GM21737 (cell line): ENCODE measurements around the gene PIGR.
"Not testable (repeated sequence)": the region's sequence is repeated elsewhere in the genome, so short reads cannot be mapped to it uniquely, and the experiment has no call there.

Source experiments
- ATAC-seq: cut with Tn5 transposase; IDR thresholded peaks from one replicate; pipeline ENCODE4 v1.9.1; 2021; ENCODE audit warnings: mild to moderate bottlenecking, moderate library complexity; ENCODE audit not compliant: unreplicated experiment

Gene PIGR

DNA sequence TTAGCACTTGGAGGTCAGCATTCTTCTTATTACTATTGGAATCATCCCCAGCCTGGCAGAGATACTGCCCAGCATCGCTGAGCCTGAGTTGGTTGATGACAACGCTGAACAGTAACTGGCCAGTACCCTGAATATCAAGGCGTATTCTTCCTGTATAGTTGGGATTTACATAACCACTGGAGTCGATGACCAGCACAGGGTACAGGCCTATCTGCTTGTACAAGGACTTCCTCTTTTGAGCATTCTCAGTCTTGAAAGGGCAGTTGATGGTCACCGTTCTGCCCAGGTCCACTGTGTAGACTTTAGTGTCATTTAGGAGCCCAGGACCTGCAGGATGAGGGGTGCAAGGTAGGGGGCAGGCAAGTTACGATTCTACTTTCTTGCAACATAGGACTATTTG, 8.8 kb downstream of the PIGR start:
- ATAC-seq = no peak

DNA sequence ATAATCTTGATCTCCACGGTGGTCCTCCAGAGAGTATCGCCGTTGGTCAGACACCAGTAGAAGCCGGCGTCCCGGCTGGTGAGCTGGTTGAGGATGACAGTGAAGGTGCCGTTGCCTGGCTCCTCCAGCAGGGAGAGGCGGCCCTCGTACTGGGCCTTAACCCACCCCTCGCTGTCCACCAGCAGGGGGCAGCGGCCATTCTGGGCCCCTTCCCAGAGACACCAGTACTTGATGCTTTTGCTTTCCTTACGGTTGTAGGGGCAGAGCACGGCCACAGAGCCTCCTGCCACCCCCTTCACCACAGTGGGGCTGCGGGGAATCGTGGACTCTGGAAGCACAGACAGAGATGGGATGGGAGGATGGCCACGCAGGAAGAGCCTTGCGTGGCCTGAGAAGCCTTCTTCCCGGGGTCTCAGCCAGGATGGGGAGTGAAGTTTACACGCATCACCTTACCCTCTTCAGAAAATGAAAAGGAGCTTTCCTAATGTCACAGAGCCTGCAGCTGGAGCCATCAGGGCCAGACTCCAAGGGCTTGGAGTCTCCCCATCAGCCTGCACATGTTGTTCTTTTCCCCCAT, 10.7 kb downstream of the PIGR start:
- ATAC-seq = no peak

DNA sequence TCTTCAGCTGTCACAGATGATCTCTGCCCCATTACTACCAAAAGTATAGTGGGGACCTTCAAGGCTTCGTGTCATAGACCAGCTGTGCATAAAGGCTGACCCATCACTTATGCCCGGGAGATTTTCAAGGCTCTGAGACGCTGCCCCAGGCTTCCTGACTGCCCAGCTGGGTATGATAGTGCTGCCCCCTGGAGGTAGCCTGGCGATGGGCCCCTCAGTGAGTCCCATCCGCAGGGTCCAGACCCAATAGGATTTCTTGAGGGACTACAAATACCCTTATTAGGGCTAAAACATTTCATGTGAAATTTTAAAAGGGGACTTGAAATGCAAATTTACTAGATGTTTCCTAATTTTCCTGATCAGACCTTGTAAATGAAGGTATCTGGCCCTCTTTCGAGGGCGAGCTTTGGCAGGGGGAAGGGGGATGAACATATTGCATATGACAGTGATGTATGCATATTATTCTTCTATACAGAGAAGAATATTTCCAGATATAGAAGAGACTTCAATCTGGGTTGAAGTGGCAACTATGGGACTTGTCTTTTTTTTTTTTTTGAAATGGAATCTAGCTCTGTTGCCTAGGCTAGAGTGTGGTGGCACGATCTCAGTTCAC, 12.8 kb downstream of the PIGR start:
- ATAC-seq = no peak

DNA sequence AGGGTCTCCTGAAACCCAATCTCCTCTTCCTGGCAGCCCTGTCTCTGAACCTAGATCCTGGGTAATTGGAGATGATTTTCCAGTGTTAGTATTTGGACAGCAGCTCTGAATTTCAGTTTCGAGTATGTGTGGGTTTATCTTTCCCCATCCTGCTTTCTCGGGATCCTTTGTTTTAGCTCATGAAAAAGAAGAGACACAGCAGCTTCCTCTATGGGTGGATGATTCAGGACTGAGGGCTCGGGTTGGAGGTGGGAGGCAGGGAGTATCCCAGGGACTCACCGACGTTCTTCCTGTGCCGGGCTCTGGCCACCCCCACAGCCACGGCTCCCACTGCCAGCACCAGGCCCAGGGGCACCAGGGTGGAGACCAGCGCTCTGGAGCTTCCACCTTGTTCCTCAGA, 14.1 kb downstream of the PIGR start:
- ATAC-seq = no peak

DNA sequence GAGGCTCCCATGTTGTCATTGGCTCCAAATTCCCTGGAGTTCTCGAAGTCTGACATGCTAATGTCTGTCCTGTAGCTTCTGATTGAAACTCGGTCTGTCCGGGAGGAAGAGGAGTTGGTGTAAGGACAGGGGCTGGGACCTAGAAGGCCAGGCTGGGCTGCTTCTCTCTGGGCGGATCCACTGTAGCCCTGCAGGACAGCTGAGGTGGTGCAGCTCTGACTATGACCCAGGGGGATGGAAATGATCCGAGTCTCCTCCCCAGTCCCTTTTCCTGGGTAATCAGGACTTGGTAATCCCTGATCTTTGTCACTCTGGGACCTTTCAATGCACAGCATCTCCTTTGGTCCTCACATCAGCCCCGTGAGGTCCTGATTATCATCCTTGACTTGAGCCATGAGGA, 14.6 kb downstream of the PIGR start:
- no peak for ATAC-seq

DNA sequence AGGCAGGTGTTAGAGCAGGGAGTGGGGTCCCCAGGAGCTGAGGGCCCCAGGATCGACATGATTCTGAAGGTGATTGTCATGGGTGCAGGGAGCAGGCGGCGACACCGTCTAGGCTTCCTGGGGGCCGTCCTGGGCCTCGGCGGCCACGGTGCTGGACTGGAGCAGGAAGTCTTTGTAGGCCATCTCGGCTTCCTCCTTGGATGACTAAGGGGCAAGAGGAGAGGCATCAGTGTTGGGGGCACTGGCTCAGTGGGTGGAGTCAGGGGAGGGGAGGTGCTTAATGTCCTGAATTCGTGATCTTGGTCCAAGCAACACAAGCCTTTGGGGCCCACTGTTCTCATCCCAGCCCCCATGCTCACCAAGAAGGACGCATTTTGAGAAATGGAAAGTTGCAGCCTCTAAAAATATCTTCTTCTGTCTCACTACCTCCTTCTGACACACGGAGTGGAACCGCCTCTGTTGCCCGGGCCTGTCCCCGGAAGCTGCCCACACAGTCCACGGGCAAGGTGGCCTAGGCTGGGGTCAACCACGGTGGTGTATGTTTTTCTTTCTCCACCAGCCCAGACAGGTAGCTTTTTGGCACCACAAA, 16.0 kb downstream of the PIGR start:
- ATAC-seq = peak; percentile 70

DNA sequence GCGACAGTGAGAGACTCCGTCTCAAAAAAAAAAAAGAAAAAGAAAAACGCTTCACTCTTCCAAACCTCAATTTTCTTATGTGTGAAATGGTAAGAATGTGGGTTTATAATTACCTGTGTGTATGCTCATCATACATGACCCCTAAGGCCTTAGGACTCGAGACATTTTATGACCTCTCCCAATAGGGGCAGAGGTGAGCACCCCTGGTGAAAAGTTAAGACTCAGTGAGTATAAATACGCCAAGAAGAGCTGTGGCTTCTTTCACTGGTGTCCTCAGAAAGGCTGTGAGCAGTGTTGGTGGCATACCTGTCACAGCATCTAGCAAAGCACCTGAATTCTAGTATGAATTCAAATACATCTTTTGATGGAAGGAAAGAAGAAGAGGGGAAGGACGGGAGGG, 16.7 kb downstream of the PIGR start:
- ATAC-seq = no peak

DNA sequence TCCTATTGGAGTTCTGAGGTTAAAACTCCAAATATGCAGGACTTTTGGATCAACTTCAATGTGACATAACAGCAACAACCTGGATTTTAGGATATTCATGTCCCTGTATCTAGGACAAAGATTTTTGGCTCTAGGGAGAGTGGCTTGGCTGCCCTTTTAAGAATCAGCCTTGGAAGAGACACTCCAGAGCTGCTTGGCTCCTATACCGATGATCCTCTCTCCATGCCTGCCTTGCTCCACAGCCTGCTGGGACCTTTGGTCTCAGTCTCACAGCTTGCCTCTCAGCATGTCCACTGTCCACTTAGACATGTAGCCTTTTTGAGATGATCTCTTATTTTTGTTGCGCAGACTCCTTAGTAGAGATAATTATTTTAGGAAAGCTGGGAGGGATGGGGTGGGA, 20.0 kb downstream of the PIGR start:
- no peak for ATAC-seq

DNA sequence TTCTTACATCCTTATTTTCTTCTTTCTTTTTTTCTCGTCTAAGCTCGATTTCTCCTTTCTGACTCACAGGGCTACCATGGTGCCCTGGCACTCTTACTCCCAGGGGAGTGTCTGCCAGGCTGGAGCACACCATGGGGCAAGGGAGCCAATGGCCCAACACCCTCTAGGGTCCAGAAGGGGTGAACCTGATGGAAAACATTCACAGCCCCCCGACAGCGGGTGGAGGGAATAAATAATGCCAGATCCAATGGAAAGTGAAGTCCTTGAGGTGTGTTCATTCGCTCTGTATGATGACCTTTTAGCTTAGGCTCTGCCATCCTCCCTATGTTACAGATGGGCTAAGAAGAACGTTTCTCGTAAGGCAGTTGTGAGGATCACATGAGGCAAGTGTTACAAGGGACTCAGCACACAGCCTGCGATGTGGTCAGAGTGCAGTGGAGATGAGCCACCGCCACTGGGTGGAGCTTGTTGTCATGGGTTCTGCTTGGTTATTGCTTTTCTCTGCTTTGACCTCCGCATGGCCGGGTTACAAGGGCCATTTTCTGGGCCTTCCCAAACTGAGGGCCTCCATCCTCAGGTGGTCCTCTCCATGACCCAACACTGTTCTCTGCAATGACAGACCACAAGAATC, 21.0 kb downstream of the PIGR start:
- peak; percentile 51 for ATAC-seq

DNA sequence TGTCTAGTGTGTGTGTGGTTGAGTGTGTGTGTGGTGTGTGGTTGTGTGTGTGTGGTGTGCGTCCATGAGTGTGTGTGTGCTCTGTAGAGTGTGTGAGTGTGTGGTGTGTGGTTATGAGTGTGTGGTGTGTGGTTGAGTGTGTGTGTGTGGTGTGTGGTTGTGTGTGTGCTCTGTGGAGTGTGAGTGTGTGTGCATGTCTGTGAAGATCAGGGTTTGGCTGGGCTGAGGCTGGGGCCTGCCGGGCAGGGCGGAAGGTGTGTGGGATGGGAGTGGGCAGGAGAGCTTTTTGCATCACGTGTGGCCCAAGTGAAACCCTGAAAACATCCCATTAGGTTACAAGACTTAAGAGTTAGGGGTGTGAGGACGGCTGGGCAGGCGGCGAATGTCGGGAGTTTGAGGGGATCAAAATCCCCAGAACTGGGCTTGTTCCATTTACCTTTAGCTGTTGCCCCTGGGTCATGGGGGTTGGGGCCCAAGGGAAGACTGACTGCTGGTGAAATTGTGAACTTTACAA, 21.6 kb downstream of the PIGR start:
- peak; percentile 11 for ATAC-seq

DNA sequence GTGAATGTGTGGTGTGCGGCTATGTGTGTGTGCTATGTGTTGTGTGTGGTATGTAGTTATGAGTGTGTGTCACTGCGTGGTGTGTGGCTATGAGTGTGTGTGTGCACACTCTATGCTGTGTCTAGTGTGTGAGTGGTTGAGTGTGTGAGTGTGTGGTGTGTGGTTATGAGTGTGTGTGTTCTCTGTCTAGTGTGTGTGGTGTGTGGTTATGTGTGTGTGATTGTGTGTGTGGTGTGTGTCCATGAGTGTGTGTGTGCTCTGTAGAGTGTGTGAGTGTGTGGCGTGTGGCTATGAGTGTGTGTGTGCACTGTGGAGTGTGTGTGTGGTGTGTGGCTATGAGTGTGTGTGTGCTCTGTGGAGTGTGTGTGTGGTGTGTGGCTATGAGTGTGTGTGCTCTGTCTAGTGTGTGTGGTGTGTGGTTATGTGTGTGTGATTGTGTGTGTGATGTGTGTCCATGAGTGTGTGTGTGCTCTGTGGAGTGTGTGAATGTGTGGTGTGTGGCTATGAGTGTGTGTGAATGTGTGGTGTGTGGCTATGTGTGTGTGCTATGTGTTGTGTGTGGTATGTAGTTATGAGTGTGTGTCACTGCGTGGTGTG, 22.2 kb downstream of the PIGR start:
- not testable (repeated sequence) for ATAC-seq

DNA sequence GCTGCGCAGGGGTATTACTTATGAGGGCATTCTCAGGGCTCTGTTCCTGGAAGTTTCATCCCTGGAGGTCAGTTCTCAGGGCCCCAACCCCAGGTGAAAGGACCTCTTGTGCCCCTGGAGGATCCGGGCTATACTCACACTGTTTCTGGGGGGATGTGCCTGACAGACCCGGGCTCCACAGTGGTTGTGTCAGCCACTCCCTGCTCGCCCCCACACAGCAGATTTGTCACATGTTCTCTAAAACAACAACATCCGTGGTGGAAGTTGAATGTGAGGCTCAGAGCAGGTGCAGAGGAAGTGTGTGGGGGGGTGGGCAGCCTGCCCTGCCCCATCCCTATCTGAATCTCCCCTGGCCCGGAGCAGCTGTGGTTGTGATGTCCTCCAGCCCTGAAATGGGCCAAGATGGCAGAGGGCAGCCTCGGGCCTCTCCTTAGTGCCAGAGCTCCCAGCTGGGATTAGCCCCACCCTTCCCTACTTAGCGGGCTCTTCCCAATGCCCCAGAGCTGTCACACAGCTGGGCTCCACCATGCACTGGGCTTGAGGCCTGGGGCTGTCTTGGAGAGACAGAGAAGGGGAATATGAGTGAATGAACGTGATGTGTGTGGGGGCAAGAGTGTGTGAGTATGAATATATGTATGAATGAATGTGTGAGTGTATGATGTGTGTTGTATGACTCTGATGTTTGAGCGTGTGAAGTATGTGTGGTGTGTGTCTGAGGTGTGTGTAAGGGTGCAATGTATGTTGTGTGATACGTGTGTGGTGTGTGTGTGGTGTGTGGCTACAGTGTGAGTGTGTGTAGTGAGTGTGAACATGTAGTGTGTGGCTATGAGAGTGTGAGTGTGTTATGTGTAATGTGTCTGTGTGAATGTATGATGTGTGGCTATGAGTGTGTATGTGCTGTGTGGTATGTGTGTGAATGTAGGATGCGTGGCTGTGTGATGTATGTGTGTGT, 23.0 kb downstream of the PIGR start:
- ATAC-seq = peak; percentile 48

DNA sequence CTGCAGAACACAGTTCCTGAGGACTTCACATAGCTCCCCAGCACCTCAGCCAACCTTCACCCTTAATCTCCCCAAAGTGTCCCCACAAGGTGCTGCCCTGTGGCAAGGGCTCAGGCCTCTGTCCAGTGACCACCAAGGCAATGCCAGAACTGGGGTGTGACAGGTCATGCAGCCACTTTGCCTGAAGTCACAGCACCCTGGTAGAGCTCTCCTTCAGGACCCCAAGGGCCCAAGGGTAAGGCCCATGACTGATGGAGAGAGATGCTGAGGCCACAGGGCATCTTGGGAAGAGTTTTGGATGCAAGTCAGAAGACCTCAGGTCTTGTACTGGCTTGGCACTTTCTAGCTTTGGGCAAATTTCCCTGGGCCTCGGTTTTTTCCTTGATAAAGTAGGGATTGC, 23.7 kb downstream of the PIGR start:
- ATAC-seq = no peak

DNA sequence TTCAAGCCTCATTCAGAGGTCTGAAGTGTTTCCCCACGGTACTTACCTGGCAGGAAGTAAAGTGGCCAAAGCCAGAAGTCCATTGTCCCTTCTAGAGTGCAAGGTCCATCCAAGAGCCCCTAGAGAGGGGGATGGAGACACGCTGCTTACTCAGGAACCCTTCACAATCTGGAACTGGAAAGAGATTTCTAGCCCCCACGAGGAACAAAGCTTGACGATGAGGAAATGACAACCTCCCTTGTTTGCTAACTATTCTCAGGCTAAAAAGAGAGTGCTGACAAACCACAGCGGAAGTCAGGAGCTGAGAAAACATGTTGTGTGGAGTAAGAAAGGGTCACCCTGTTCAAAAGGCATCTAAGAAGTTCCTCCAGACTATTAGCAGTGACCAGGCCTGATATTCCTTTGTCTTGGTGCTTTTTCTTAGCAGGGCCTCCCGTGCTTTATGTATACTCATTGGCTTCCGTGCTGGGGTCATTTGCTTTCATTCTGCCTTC, 24.4 kb downstream of the PIGR start, which contains the start of gene FCMR:
TSS of gene FCMR (minus strand) at position 170 of the 494 bp plus-strand sequence. CDS start at position 83, 87 bp downstream.
- ATAC-seq = peak; percentile 23

DNA sequence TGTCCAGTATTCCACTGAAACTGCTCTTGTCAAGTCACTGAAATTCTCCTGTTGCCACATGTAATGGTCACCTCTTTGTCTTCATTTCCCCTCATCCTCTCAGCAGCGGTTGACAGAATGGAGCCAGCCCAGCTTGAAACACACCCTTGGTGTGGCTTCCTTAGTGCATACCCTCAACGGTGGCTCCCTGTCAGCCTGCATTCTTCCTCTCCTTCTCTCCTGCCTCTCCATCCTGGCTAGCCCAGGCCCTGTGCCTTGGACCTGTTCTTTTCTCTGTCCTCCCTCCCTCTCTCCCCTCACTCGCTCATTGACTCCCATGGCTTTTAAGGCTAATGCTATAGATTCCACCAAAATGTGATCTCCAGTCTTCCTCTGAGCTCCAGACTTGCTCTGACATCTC, 28.2 kb downstream of the PIGR start:
- ATAC-seq = no peak

DNA sequence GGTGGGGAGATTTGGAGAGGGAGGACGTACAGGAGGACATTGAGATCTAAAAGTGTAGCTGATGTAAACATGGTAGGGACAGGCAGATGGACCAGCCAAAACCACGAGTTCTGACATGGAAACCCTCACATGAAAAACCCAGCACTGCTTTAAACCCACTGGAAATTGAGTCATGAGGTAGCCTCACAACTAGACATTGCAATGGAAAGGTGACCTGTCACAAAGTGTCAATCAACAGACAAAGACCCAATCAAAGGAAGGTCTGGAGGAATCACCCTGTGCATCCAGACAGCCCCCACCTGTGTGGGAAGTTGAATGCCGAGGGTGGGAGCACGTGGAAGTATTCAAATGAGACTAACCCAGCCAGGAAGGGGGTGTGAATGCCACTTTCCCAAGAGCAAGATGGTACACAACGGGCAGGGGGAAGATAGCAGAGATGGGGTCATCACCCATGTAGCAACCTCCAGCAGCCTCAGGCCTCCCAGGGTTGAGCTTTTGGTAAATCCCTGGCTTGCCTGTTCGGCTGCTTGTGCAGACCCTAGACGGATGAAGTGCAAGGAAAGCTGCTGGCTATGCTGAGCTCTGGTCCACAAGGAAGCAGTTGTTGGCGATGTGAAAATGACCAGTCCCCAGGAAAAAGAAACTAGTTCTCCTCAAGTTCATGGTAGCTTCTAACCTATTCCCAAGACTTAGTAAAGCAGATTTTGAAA, 30.1 kb downstream of the PIGR start:
- ATAC-seq = no peak

DNA sequence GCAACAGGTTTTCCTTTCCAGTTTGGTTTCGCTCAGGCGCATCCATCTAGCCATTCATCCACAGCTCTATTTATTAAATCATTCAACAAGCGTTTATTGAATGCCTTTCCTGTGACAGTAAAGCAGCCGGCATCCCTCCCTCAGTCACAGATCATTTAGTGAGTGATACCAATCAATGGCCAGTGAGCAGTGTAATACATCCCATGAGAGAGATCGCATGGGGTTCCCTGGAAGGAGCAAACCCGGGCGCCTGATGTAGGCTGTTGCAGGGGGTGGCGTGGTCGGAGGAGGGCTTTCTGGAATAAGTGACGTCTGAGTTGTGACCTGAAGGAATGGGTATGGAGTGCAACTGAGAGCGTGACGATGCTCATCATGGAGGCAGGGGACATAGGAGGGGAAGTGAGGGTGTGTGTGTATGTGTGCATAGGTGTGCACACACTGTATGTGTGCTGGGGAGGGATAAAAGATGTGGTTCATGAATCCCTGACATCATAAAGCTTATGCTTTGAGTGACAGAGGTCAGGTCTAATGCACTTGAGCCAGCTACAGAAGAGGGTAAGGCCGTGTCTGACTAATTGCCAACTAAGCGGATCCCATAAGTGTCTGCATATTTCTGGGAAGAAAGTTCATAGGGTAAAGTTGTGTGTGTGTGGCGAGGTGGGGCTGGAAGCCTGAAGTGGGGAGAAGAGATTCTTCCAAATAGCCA, 31.1 kb downstream of the PIGR start:
- no peak for ATAC-seq

DNA sequence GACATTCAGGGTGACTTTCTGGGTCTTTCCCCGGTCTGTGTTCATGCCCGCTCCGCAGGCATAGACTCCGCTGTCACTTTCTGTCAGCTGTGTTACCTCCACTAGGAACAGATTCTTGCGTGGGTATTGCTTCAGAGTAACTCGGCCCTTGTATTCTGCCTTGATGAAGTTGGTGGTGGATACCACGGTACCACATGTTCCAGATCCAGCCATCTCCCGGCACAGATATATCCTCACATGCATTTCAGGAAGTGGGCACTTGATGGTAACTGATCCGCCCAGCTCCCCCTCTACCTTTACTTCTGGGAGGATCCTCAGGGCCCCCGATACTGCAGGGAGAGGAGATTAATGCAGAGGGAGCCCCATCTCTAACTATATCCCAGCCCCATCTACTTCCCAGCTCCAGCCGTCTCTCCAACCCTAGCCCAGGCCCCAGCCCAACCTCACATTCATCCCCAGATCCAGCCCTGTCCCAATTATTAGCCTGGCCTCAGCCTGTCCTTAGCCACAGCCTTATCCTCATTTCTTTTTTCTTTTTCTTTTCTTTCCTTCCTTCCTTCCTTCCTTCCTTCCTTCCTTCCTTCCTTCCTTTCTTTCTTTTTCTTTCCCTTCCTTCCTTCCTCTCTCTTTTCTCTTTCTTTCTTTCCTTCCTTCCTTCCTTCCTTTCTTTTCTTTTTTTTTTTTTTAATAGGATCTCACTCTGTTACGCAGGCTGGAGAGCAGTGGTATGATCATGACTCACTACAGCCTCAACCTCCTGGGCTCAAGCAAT, 32.3 kb downstream of the PIGR start:
- ATAC-seq = no peak
